COLO829 (cell line): ENCODE measurements around the gene BPIFB4.
"Not testable (repeated sequence)": the region's sequence is repeated elsewhere in the genome, so short reads cannot be mapped to it uniquely, and the experiment has no call there.

Source experiments
- DNase-seq: peaks from one replicate; pipeline ENCODE4 v3.0.0; 2012; ENCODE audit warnings: low spot score

BPIFB4 gene

GRCh38 chr20:33079259-33079658 lies at the start of gene BPIFB4:
Gene BPIFB4 (plus strand): TSS chr20:33079643. CDS start chr20:33081527, 1,884 bp downstream.
- no peak for DNase-seq

- DNase-seq, result no peak
Measured at GRCh38 chr20:33030076-33030475, 49.4 kb upstream of the BPIFB4 start.

DNA sequence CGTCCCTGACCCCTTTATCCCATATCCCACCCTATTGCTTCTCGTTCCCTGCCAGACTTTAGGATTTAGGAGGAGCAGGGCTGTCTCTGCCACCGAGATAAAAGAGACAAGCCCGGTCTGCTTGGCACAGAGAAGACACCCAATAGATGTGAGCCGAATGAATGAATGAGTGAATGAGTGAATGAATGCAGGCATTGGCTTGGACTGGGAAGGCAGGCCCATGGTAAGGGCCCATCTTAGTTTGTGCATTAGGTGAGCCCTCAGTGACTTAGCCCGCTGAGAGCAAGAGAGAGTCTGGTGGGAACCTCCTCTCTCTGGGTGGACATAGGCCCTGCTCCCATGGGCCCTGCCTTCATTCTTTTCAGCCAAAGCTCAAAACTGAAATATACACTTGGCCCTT lies 48.9 kb upstream of the BPIFB4 start:
- no peak for DNase-seq

DNA sequence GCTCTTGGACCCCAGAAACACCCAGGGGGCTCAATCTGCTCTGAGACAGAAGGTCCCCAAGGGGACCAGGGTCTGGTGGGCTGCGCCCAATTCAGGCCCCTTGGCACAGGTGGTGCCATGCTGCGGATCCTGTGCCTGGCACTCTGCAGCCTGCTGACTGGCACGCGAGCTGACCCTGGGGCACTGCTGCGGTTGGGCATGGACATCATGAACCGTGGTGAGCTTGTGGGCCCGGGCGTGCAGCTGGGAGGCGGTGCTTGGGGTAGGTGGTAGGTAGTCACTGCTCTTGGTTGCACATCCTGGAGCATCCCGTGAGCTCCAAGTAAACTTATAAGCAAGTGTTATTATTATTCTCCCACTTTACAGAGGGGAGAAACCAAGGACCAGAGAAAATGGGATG lies 47.9 kb upstream of the BPIFB4 start, which contains the start of gene BPIFB6:
Gene BPIFB6 (plus strand): TSS at position 118 of the 400 bp plus-strand sequence. CDS start 0 bp downstream, at position 118.
- no peak for DNase-seq

GRCh38 chr20:33032555-33032954 lies 46.9 kb upstream of the BPIFB4 start:
- no peak for DNase-seq

GRCh38 chr20:33033381-33033780 lies 46.1 kb upstream of the BPIFB4 start:
- no peak for DNase-seq

DNA sequence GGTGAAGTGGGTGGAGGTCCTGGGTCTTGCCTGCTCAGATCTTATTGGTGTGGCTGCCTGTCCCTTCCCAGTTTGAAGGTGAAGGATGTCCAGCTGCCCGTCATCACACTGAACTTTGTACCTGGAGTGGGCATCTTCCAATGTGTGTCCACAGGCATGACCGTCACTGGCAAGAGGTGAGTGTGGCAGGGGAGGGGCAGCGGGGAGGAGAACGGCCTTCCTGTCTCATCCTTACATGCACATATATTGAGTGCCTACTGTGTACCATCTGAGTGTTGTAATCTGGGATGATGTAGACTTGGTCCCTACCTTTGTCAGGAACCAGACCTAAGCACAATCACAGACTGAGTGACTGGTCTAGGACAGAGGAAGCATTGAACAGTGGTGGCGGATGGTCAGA lies 45.3 kb upstream of the BPIFB4 start:
- DNase-seq, result no peak

GRCh38 chr20:33034901-33035492 lies 44.4 kb upstream of the BPIFB4 start:
- DNase-seq, result no peak

- no peak for DNase-seq
Measured at GRCh38 chr20:33037456-33037855, 42.0 kb upstream of the BPIFB4 start.

- DNase-seq, result no peak
Measured at GRCh38 chr20:33038243-33038642, 41.2 kb upstream of the BPIFB4 start.

DNA sequence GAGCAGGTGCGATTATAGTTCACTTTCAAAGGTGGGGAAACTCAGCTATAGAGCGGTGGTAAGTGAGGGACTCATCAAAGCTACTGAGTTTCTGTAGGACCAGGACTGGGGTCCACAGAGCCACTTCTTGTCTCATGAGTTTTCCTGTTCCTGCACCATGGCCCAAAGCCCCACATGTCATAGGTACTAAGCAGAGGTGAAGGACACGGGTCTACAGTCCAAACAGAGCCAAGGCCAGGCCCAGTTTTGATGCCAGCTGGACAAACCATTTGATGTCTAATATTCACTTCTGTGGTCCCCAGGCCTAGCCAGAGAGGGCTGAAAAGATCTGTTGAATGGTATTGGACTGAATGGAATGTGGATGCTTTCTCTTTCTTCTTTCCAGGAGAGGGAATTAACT lies 37.0 kb upstream of the BPIFB4 start:
- DNase-seq, result no peak

- no peak for DNase-seq
Measured at GRCh38 chr20:33042983-33043730, 36.3 kb upstream of the BPIFB4 start.

DNA sequence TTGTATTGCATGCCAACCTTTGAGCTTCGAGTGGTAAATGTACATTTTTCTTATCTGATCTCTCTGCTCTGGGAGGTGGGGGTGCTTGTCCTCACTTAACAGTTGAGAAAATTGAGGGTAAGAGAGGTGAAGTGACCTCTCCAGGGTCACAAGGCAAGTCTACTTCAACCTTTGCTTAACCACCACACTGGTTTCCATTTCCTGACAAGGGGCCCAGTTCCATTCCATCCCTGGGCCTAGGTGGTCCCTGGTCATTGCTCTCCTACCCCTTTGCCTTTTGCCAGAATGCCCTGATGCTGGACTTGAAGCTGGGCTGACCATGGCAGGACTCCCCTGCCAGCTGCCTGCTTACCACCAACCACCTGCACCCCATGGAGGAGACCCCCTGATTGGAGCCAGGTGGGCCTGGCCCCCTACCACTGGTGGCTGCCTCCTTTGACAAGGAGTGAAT lies 35.7 kb upstream of the BPIFB4 start:
- DNase-seq, result no peak

GRCh38 chr20:33045129-33045721 lies 34.2 kb upstream of the BPIFB4 start:
- not testable (repeated sequence) for DNase-seq

GRCh38 chr20:33046412-33046811 lies 33.0 kb upstream of the BPIFB4 start:
- no peak for DNase-seq

DNA sequence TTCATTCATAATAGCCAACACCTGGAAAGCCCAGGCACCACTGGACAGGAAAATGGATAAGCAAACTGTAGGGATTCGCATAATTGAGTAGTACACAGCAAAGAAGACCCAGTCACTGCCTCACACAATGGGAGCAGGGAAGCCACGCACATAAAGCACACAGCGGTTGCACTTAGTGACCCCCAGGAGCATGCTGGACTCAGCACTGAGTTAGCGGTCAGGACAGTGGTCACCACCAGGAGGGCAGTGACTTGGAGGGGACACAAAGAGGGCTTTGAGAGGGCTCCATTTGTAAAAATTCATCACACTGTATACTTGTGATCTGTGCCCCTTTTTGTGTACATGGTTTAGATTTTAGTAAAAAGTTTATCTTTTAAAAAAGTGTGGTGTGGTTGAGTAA lies 28.1 kb upstream of the BPIFB4 start:
- no peak for DNase-seq

DNA sequence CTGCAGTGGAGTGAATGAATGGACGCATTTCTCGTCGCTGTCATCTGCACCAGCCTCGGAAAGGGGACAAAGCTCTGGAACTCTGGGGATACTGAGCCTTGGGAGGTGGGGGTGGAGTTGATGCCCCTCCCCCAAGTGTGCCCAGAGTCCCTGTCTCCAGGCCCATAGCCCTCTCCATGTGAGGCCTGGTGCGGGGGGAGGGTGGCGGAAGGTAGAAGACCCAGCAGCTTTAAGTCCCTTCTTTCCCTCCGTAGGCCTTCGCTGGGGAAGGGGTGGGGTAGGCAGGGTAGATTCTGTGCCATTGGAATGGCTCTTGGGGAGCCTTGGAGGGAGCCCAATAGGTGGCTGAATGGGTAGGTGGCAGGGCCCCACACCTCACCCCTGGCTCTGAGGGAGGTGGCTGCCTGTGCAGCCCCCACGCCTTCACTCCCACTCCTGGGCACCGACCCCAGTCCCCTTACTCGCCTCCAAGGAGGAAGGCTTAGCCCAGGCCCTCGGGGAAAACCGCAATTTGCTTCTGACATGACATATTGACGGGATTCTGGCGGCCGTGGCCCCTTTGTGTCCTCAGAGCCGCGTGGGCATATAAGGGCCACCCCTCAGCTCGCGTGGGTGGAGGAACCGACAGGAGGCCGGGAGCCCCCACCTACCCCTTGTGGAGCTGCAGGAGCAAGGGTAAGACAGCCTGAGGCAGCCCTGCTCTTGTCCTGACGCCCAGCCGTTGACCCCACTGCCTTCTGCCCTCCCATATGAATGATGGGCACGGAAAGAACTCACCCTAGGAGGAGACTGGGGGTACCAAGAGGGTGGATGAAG lies 25.9 kb upstream of the BPIFB4 start, which contains the start of gene BPIFB3:
Gene BPIFB3 (plus strand): TSS at position 613 of the 816 bp plus-strand sequence. CDS start 1,533 bp downstream, outside the sequence.
- DNase-seq, result no peak

GRCh38 chr20:33054381-33054780 lies 25.1 kb upstream of the BPIFB4 start:
- DNase-seq, result no peak

- DNase-seq, result no peak
Measured at GRCh38 chr20:33054791-33055190, 24.7 kb upstream of the BPIFB4 start.

DNA sequence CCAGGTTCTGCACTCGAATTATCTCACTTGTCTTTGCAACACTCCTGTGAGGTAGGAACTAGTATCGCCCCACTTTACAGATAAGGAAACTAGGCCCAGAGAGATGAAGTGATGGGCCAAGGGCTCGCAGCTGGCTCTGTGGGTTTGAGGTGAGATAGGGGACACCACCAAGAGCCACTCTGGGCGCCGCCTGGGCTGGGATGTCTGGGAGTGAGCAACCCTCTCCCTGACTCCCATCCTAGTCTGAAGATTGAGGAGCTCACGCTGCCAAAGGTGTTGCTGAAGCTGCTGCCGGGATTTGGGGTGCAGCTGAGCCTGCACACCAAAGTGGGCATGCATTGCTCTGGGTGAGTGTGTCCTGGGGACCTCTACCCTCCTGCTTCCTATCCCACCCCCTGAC lies 20.3 kb upstream of the BPIFB4 start:
- no peak for DNase-seq

DNA sequence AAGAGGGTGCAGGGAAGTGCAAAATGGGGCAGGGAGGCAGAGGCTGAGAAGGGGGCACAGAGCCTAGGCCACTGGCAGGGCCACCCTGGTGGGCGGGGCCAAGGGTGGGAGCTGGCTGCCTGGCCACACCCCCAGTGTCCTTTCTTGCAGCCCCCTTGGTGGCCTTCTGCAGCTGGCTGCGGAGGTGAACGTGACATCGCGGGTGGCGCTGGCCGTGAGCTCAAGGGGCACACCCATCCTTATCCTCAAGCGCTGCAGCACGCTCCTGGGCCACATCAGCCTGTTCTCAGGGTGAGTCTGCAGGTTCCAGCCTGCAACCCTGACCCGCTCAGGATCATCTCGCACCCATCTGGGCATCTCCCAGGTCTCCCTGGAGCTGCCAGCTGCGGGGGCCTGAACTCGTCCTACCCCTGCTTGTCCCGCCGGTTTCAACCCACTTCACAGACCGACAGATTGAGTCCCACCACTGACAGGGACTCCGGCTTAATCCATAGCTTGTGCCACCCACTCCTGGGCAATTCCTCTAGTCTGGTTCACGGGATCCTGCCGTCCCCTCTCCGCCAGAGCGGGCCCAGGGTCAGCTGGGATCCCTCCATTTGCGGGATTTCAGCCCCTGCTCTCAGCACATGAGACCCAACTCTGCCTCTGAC lies 19.6 kb upstream of the BPIFB4 start:
- DNase-seq, result no peak

DNA sequence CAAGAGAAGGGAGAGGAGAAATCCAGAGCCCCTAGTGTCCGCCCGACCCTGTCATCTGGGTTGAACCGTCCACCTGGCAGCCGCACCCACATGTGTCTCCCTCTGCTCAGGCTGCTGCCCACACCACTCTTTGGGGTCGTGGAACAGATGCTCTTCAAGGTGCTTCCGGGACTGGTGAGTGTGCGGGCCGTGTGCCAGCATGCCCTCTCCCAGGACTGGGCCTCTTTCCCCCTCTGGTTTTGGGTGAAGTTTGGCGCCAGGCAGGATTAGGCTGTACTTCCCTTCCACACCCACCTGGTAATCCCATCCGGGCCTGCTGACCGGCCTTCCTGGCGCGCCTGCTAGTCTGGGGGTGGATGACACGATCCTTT lies 17.8 kb upstream of the BPIFB4 start:
- no peak for DNase-seq
